NCI-H2029 (cell line): ENCODE results near the gene BABAM2.

Source experiments
- DNase-seq: peaks from one replicate; lab custom pipeline; 2025; lab: John Stamatoyannopoulos, UW

The BABAM2 gene

DNA sequence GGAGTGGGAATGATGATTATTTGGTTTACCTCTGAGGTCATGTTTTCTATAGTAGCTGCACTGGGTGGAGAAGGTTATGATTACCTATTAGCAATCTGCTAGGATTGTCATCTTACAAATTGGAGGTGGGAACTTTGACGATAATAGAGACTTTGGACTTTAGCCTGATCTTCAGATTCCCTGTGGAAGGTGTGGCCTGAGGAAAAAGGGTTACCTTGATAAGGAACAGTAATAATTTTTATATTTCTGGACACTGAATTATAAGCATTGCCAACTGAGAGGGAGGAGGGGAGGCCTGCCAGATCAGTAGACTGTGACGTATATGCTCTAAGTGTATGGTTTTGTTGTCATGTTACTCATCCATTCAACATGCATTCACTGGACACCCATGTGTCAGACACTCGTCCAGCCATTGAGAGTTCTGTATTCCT is 318.7 kb downstream of the BABAM2 start:
- no peak for DNase-seq

GRCh38 chr2:28209864-28210263 is 319.3 kb downstream of the BABAM2 start:
- DNase-seq: no peak

DNA sequence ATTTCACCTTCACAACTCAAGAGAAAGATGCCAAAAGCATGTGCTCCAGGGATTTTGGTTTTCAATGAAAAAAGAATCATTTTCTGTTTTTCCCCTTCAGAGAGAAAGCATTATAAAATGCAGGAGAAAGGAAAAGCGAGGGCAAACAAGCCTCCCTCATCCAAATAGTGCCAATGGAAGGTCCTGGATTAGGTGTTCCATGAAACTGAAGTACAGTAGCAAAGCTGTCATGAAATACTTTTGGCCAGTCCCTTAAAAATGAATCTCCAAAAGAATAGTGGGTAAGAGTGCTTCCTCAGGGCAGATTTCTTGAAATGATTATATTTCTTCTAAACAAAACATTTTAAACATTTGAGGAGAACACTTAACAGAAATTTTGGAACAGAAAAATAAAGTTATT is 320.0 kb downstream of the BABAM2 start:
- no peak for DNase-seq

DNA sequence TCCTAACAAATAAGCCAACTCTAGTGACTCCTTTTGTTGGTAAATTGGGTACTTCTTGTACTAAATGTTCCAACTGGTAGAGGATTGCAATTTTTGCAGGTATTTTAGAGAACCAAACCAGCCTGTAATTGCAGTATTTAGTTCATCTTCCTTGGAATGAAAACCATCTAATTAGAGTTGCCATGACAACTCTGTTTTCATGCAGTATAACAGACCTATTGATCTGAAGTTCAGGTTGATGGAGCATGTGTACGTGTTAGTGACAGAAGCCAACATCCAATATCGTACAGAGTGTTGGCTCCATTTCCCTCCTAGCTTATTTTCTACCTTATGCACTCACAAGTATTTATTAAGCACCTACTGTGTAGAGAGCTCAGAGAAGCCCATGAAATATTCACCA is 325.8 kb downstream of the BABAM2 start:
- no peak for DNase-seq

DNA sequence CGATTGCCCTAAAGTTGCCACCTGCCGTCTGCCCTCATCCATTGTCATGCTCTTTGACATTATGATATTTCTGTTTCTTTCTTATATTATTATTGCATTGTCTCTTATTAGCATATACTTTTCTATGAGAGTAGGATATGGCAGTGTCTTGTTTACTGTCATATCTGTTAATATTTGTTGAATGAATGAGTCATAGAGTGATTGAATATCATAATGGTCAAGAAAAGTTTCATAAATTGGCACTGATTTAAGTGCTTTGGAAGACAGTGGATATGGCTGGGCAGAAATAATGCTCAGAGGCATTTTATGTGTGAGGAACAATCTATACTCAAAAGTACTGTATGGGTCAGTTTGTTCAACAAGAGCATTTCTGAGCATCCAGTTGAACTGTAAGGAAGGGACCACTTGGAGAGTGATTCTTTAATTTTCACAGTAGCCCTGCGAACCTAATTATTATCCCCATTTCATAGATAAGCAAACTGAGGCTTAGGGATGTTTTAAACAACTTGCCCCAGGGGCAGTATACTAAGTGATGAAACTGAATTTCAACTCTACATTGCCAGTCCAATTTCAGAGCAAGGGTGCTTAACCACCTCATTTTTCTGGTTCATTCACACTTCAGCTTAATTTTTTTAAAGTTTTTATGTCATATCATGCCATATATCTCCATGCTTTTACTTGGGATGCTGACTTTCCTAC is 326.7 kb downstream of the BABAM2 start:
- no peak for DNase-seq

GRCh38 chr2:28219138-28219537 is 328.6 kb downstream of the BABAM2 start:
- no peak for DNase-seq

DNA sequence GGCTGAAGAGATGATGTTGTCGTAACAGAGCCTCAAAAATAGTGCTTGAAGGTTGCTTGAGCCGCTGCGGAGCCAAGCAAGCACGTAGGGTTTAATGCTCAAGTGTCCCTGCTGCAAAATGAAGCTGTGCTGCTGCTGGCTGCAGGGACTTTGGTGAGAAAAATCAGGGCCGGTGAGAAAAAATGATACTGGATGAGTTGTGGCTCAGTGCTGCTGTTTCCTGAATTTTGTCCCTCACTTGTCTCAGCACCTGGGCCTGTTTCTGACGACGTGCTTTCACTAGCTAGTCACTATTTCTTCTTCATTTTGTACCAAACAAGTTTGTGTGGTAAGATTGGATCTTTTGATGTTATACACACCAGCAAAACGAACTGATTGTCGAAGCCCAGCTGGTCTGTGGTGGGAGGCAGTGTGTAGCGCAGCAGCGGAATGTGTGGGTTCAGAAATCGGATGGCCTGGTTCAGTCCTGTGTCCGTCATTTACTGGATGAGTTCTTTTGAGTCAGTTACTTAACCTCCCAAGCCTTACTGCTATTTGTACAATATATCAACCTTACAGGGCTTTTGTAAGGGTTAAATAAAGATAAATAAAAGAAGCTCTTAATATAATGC is 329.3 kb downstream of the BABAM2 start:
- DNase-seq: no peak

GRCh38 chr2:28224648-28225472 is 334.3 kb downstream of the BABAM2 start:
- DNase-seq: no peak

DNA sequence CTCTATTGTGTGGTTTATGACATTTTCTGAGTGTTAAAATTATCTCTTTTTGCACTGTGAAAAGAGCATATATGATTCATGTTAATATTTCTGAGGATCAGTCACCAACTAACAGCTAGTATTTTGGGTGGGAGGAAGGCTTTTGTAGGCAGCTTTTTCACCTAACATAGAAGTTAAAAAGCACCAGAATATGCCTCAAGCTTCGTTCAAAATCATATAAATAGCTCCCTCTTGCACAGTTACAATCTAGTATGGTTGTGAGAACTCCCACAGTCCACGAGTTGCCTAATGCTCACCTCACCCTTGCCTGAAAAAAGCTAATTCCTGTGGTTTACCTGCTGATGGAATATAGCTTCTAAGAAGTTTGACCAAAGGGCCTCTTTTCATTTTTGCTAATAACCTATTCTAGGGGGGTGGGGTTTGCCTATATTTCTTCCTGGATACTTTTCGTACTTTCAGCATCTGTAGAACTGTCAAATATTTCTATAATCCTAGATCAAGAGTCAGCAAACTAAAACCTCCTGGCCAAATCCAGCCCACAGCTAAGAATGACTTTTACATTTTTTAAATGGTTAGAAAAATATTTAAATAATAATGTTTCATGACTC is 335.0 kb downstream of the BABAM2 start:
- no peak for DNase-seq

GRCh38 chr2:28226558-28226957 is 336.0 kb downstream of the BABAM2 start:
- DNase-seq: no peak

- DNase-seq: no peak
Observed at GRCh38 chr2:28227498-28227897, 337.0 kb downstream of the BABAM2 start.

GRCh38 chr2:28228434-28228995 is 338.0 kb downstream of the BABAM2 start:
- DNase-seq: no peak

GRCh38 chr2:28231110-28231631 is 340.6 kb downstream of the BABAM2 start:
- DNase-seq: no peak

- no peak for DNase-seq
Observed at GRCh38 chr2:28232295-28232694, 341.8 kb downstream of the BABAM2 start.

GRCh38 chr2:28233164-28233676 is 342.7 kb downstream of the BABAM2 start:
- no peak for DNase-seq

GRCh38 chr2:28234807-28235206 is 344.3 kb downstream of the BABAM2 start:
- no peak for DNase-seq

- no peak for DNase-seq
Observed at GRCh38 chr2:28239207-28239606, 348.7 kb downstream of the BABAM2 start.

DNA sequence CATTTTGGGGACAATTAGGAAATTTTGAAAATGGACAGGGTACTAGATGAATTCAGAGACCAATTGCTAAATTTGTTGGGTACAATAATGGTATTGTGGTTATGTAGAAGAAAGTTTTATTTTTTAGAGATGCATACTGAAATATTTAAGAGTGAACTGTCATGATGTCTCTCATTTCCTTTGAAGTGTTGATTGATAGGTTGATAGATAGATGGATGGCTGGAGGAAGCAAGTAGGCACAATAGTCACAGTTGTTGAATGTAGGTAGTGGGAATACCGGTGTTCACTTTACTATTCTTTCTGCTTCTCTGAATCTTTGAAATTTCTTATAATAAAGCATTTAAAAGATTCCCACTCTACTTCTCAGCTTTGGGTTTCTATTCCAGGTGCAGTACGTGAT is 350.4 kb downstream of the BABAM2 start:
- DNase-seq: no peak

- DNase-seq: no peak
Observed at GRCh38 chr2:28247290-28247689, 356.8 kb downstream of the BABAM2 start.

- DNase-seq: no peak
Observed at GRCh38 chr2:28247734-28248133, 357.2 kb downstream of the BABAM2 start.

- no peak for DNase-seq
Observed at GRCh38 chr2:28248511-28248910, 358.0 kb downstream of the BABAM2 start.

DNA sequence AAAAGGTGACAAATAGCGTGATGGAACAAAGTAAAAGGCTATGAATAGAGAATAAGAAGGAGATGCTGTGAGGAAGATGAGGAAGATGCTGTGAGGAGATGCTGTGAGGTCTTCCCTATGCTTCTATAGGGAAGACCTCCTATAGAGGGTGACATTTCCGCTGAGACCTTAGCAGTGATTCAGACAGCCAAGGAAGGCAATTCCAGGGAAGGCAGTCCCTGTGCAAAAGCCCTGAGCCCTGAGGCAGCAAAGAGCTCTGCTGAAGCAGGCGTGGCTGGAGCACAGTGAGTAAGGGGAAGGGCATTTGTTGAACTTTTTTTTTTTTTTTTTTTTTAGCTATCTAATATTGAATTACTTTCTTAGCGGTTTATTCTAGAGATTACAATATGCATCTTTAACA is 359.5 kb downstream of the BABAM2 start:
- no peak for DNase-seq
